ENCODE results near the gene PCNX2. TPM values are rescaled to one million over a fixed set of nuclear protein-coding genes. Genes with fewer than 3 reads are reported as not detected.

The PCNX2 gene
- total RNA-seq, result 10 to 100 TPM; 15.1 to 17.3 (median 15.3) TPM

DNA sequence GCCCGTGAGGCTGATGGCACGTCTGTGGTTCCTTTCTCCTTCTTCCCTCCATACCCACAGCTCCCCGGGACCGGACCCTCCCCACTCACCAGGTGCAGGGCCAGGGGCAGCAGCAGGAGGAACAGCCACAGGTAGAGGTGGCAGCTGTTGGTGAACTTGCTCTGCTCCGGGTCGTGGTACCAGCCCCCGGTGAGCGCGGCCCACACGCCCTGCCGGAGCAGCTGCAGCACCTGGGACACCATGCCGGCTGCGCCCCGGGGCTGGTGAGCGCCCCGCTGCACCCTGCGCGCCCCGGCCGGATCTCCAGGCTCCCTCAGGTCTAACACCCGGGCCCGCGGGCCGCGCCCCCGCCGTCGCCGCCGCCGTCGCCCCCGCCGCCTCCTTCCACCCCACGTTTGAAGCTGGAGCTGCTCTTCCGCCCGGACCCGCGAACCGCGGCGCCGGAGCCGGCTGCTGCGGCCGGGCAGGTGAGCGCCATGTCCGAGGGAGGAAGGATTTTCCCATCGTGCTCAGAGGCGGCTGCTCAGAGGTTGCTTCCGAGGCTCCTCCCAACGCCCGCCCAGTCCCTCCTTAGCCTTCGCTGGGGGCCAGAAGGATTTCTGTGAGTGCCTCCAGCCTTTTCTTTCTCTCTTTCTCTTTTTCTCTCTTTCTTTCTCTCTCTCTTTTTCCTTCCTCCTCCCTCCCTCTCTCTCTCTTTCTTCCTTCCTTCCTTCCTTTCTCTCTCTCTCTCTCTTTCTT is at the start of gene PCNX2:
PCNX2 (minus strand) TSS at position 489 of the 738 bp plus-strand sequence; CDS start at position 242, 247 bp downstream.
- H3K9me3 Mint-ChIP-seq, result no peaks in the 10 kb centered on the region
- peak within 1 kb of the TSS; percentile 94 for H3K4me3 Mint-ChIP-seq
- DNase-seq, result peak; percentile 55
- no peaks in the 10 kb centered on the region for H3K36me3 Mint-ChIP-seq (ENCODE audit: insufficient read depth)
- ATAC-seq, result peak; percentile 91 to 93
- H3K4me1 Mint-ChIP-seq (ENCODE audit: low read depth), result peaks cover 29% of the 10 kb centered on the region
- H3K27me3 Mint-ChIP-seq (ENCODE audit: low read depth), result no peaks in the 10 kb centered on the region

GRCh38 chr1:233343262-233343661 is 47.7 kb upstream of the PCNX2 start:
- Mint-ChIP-seq H3K36me3 (ENCODE audit: insufficient read depth) (no peaks in the 10 kb centered on the region), H3K9me3 (no peaks in the 10 kb centered on the region), H3K4me1 (ENCODE audit: low read depth) (no peaks in the 10 kb centered on the region), H3K27me3 (ENCODE audit: low read depth) (peaks cover 28% of the 10 kb centered on the region), H3K4me3 (no peak overlapping the region)
- ATAC-seq, result no peak
- no peak for DNase-seq

DNA sequence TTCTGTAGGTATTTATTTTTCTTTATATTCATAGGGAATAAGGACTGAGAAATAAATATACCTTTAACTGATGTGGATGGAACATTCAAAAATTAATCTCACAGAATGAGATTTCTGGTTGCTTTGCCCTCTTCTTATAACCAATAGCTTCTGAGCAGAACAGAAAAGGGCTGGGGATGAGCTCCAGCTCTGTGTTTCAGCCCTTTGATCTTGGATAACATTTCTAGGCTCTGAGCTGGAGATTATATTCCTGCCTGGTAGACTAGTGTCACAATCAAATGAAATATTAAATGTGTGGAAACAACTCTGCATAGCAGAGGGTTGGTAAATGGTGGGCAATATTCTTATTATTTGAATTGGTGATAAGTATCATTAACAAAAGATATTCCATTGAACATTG is 46.6 kb upstream of the PCNX2 start:
- H3K9me3 Mint-ChIP-seq, result no peaks in the 10 kb centered on the region
- no peak overlapping the region for H3K4me3 Mint-ChIP-seq
- H3K4me1 Mint-ChIP-seq (ENCODE audit: low read depth), result no peaks in the 10 kb centered on the region
- DNase-seq (no peak), ATAC-seq (no peak)
- H3K27me3 Mint-ChIP-seq (ENCODE audit: low read depth), result peaks cover 32% of the 10 kb centered on the region
- H3K36me3 Mint-ChIP-seq (ENCODE audit: insufficient read depth), result no peaks in the 10 kb centered on the region

GRCh38 chr1:233340966-233341516 is 45.5 kb upstream of the PCNX2 start:
- H3K9me3 Mint-ChIP-seq, result no peaks in the 10 kb centered on the region
- ATAC-seq, result no peak
- no peak overlapping the region for H3K4me3 Mint-ChIP-seq
- H3K4me1 Mint-ChIP-seq (ENCODE audit: low read depth), result no peaks in the 10 kb centered on the region
- H3K27me3 Mint-ChIP-seq (ENCODE audit: low read depth), result peaks cover 38% of the 10 kb centered on the region
- no peaks in the 10 kb centered on the region for H3K36me3 Mint-ChIP-seq (ENCODE audit: insufficient read depth)
- DNase-seq, result no peak

DNA sequence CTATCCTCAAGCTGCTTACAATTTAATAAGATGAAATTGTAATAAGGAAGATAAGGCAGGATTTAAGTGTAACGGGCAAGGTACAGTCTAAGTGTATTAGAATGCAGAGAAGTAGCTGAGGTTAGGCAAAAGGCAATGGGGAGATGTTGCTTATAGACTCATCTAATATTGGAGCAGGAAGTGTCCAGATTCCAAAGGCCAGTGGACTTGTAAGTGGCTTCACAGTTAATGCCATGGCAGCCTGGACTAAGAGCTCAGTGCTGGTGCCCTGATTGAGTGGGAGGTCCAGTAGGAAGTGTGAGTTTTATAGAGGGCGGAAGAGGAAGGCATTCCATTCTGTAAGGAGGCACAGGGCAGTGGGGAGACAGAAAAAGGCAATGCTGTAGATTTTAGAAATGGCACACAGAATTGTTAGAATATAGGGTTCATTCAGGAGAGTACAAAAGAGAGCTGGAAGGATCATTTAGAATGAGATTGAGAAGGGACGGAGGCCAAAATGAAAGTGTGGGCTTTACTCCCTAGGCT is 44.6 kb upstream of the PCNX2 start:
- H3K36me3 Mint-ChIP-seq (ENCODE audit: insufficient read depth), result no peaks in the 10 kb centered on the region
- H3K9me3 Mint-ChIP-seq, result no peaks in the 10 kb centered on the region
- no peak overlapping the region for H3K4me3 Mint-ChIP-seq
- peaks cover 38% of the 10 kb centered on the region for H3K27me3 Mint-ChIP-seq (ENCODE audit: low read depth)
- no peak for ATAC-seq
- DNase-seq, result no peak
- no peaks in the 10 kb centered on the region for H3K4me1 Mint-ChIP-seq (ENCODE audit: low read depth)

GRCh38 chr1:233338102-233338501 is 42.6 kb upstream of the PCNX2 start:
- no peaks in the 10 kb centered on the region for H3K36me3 Mint-ChIP-seq (ENCODE audit: insufficient read depth)
- no peak for DNase-seq
- H3K4me1 Mint-ChIP-seq (ENCODE audit: low read depth), result no peaks in the 10 kb centered on the region
- H3K4me3 Mint-ChIP-seq, result no peak overlapping the region
- H3K9me3 Mint-ChIP-seq, result no peaks in the 10 kb centered on the region
- peaks cover 36% of the 10 kb centered on the region for H3K27me3 Mint-ChIP-seq (ENCODE audit: low read depth)
- no peak for ATAC-seq

- Mint-ChIP-seq H3K4me1 (ENCODE audit: low read depth) (no peaks in the 10 kb centered on the region), H3K4me3 (no peak overlapping the region), H3K27me3 (ENCODE audit: low read depth) (peaks cover 34% of the 10 kb centered on the region), H3K9me3 (no peaks in the 10 kb centered on the region), H3K36me3 (ENCODE audit: insufficient read depth) (no peaks in the 10 kb centered on the region)
- no peak for ATAC-seq
- no peak for DNase-seq
Observed at GRCh38 chr1:233337505-233337904, 42.0 kb upstream of the PCNX2 start.

GRCh38 chr1:233336554-233337456 is 41.3 kb upstream of the PCNX2 start:
- Mint-ChIP-seq H3K36me3 (ENCODE audit: insufficient read depth) (no peaks in the 10 kb centered on the region), H3K4me3 (no peak overlapping the region), H3K4me1 (ENCODE audit: low read depth) (no peaks in the 10 kb centered on the region), H3K9me3 (no peaks in the 10 kb centered on the region), H3K27me3 (ENCODE audit: low read depth) (peaks cover 31% of the 10 kb centered on the region)
- ATAC-seq (no peak), DNase-seq (no peak)

DNA sequence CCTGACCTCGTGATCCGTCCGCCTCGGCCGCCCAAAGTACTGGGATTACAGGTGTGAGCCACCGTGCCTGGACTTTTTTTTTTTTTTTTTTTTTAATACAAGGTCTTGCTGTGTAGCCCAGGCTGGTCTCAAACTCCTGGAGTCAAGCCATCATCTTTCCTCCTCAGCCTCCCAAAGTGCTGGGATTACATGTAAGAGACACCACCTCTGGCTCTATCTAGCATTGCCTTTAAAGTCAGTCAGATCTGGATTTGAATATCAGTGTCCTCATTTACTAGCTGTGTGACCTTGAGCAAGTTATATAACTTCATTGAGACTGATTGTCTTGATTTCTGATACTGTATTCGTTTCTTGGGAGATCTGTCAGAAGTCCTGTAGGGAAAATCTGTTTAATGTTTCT is 38.6 kb upstream of the PCNX2 start:
- no peak overlapping the region for H3K4me3 Mint-ChIP-seq
- H3K36me3 Mint-ChIP-seq (ENCODE audit: insufficient read depth), result no peaks in the 10 kb centered on the region
- ATAC-seq (no peak), DNase-seq (no peak)
- peaks cover 2% of the 10 kb centered on the region for H3K4me1 Mint-ChIP-seq (ENCODE audit: low read depth)
- peaks cover 20% of the 10 kb centered on the region for H3K27me3 Mint-ChIP-seq (ENCODE audit: low read depth)
- H3K9me3 Mint-ChIP-seq, result no peaks in the 10 kb centered on the region

GRCh38 chr1:233333086-233333485 is 37.6 kb upstream of the PCNX2 start:
- no peak for ATAC-seq

DNA sequence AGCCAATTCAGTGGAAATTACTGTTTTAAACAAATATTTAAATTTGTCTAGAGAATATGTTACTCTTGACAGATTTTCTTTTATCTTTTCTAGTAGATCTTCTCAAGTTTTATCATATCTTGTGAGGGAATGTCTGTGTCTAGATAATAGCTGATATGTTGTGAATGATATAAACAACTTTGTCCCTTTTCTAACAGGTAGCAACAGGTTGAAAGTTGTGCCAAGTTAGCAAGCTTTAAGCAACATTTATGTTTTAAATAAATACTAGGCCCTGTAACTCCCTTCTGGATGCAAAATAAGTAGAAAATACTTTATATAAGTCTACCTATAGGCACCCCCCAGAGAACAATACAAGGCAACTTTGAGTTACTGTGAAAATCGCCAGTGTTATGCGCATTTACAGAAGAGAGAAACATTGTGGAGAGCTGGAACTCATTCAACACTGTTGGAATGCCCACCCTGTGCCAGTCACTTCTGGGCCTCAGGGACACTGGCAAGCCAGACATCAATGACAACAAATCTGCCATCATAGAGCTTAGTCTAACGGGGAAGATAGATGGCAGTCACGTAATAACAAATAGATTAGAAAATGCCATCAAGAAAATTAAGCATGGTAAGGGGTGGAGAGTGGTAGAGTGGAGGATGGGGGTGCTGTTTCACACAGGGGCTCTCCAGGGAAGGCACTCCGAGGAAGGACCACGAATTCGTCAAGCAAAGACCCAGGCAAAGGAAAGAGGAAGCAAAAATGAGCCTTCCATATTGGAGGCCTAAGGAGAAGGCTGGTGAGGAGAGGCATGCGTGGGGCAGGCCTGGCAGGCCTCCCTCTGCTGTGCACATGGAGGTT is 36.4 kb upstream of the PCNX2 start:
- DNase-seq, result no peak
- Mint-ChIP-seq H3K36me3 (ENCODE audit: insufficient read depth) (no peaks in the 10 kb centered on the region), H3K4me3 (no peak overlapping the region), H3K4me1 (ENCODE audit: low read depth) (peaks cover 6% of the 10 kb centered on the region), H3K27me3 (ENCODE audit: low read depth) (peaks cover 8% of the 10 kb centered on the region), H3K9me3 (no peaks in the 10 kb centered on the region)
- ATAC-seq, result no peak

More at GRCh38 chr1:233333086-233333485, 37.6 kb upstream of the PCNX2 start:
- Mint-ChIP-seq H3K27me3 (ENCODE audit: low read depth) (peaks cover 12% of the 10 kb centered on the region), H3K9me3 (no peaks in the 10 kb centered on the region), H3K4me1 (ENCODE audit: low read depth) (peaks cover 5% of the 10 kb centered on the region), H3K4me3 (no peak overlapping the region), H3K36me3 (ENCODE audit: insufficient read depth) (no peaks in the 10 kb centered on the region)
- DNase-seq, result no peak

GRCh38 chr1:233328142-233328921 is 32.8 kb upstream of the PCNX2 start:
- H3K36me3 Mint-ChIP-seq (ENCODE audit: insufficient read depth), result no peaks in the 10 kb centered on the region
- H3K4me1 Mint-ChIP-seq (ENCODE audit: low read depth), result peaks cover 7% of the 10 kb centered on the region
- peak overlapping the region; percentile 64 for H3K4me3 Mint-ChIP-seq
- no peaks in the 10 kb centered on the region for H3K9me3 Mint-ChIP-seq
- no peaks in the 10 kb centered on the region for H3K27me3 Mint-ChIP-seq (ENCODE audit: low read depth)
- peak; percentile 20 for DNase-seq
- ATAC-seq, result peak; percentile 36 to 47

DNA sequence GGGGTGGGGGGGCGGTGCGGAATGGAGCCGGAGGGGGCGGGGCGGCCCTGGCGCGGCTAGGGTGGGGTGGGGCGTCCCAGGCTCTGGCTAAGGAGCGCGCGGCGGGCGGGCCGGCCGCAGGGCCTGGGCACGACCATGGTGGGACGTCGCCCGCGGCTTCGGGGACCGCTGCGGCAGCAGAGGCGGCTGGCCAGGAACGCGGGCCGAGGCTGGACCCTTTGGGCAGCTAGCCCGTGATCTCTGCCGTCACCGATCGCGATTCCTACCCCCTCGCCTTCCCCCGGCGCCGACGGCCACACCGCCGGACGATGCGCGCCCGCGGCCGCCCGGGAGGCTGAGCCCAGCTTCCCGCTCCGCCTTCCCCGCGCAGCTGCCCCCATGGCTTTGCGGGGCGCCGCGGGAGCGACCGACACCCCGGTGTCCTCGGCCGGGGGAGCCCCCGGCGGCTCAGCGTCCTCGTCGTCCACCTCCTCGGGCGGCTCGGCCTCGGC is 32.2 kb upstream of the PCNX2 start, which contains the start of gene MAP3K21:
MAP3K21 (plus strand) TSS at position 74 of the 491 bp plus-strand sequence; CDS start at position 379, 305 bp downstream.
- ATAC-seq, result peak; percentile 60 to 69
- Mint-ChIP-seq H3K9me3 (no peaks in the 10 kb centered on the region), H3K36me3 (ENCODE audit: insufficient read depth) (no peaks in the 10 kb centered on the region), H3K27me3 (ENCODE audit: low read depth) (no peaks in the 10 kb centered on the region), H3K4me3 (peak within 1 kb of the TSS; percentile 80), H3K4me1 (ENCODE audit: low read depth) (peaks cover 7% of the 10 kb centered on the region)
- no peak for DNase-seq

Measured in activated T-cell treated with anti-CD3 and anti-CD28 coated beads, Interleukin-2, amount 50 U/mL, for 4 hours (primary cell).